ENCODE measurements around the gene SLC9A8.
A peak's percentile ranks its signal among the peaks of the same experiment; 100 is the strongest.
"Not testable (repeated sequence)": the region's sequence is repeated elsewhere in the genome, so short reads cannot be mapped to it uniquely, and the experiment has no call there.

Gene SLC9A8

GRCh38 chr20:49812507-49813304, at the start of gene SLC9A8:
Gene SLC9A8, plus strand, starts transcription at chr20:49812828. Its CDS starts 95 bp downstream, at chr20:49812923.
- DNase-seq (ENCODE audit: low spot score), result peak; percentile 79

- no peak for DNase-seq (ENCODE audit: low spot score)
Measured at GRCh38 chr20:49762940-49763766, 49.5 kb upstream of the SLC9A8 start.

GRCh38 chr20:49765413-49765736, 47.3 kb upstream of the SLC9A8 start:
- DNase-seq (ENCODE audit: low spot score), result no peak

- DNase-seq (ENCODE audit: low spot score), result no peak
Measured at GRCh38 chr20:49765846-49766541, 46.6 kb upstream of the SLC9A8 start.

- DNase-seq (ENCODE audit: low spot score), result no peak
Measured at GRCh38 chr20:49766979-49767521, 45.6 kb upstream of the SLC9A8 start.

GRCh38 chr20:49768204-49769047, 44.2 kb upstream of the SLC9A8 start:
- peak; percentile 53 for DNase-seq (ENCODE audit: low spot score)

- no peak for DNase-seq (ENCODE audit: low spot score)
Measured at GRCh38 chr20:49769048-49769581, 43.5 kb upstream of the SLC9A8 start.

GRCh38 chr20:49770634-49771033, 42.0 kb upstream of the SLC9A8 start:
- DNase-seq (ENCODE audit: low spot score), result no peak

GRCh38 chr20:49774213-49774612, 38.4 kb upstream of the SLC9A8 start:
- not testable (repeated sequence) for DNase-seq (ENCODE audit: low spot score)

GRCh38 chr20:49775229-49775693, 37.4 kb upstream of the SLC9A8 start:
- DNase-seq (ENCODE audit: low spot score), result peak; percentile 71

GRCh38 chr20:49779972-49780371, 32.7 kb upstream of the SLC9A8 start:
- no peak for DNase-seq (ENCODE audit: low spot score)

GRCh38 chr20:49781676-49782075, 31.0 kb upstream of the SLC9A8 start:
- DNase-seq (ENCODE audit: low spot score), result no peak

- not testable (repeated sequence) for DNase-seq (ENCODE audit: low spot score)
Measured at GRCh38 chr20:49782439-49782838, 30.2 kb upstream of the SLC9A8 start.

- not testable (repeated sequence) for DNase-seq (ENCODE audit: low spot score)
Measured at GRCh38 chr20:49783021-49783995, 29.3 kb upstream of the SLC9A8 start.

GRCh38 chr20:49784291-49784690, 28.3 kb upstream of the SLC9A8 start:
- DNase-seq (ENCODE audit: low spot score), result no peak

GRCh38 chr20:49785149-49785851, 27.3 kb upstream of the SLC9A8 start:
- no peak for DNase-seq (ENCODE audit: low spot score)

- DNase-seq (ENCODE audit: low spot score), result no peak
Measured at GRCh38 chr20:49785852-49786175, 26.8 kb upstream of the SLC9A8 start.

- no peak for DNase-seq (ENCODE audit: low spot score)
Measured at GRCh38 chr20:49786196-49786595, 26.4 kb upstream of the SLC9A8 start.

GRCh38 chr20:49786668-49787370, 25.8 kb upstream of the SLC9A8 start:
- DNase-seq (ENCODE audit: low spot score), result no peak

Data from LoVo (cell line).